CD4-positive, alpha-beta memory T cell (primary cell): ENCODE data around the gene CLIP2. TPM values are rescaled to one million over a fixed set of nuclear protein-coding genes. Genes with fewer than 3 reads are reported as not detected.
"Not testable (repeated sequence)": the region's sequence is repeated elsewhere in the genome, so short reads cannot be mapped to it uniquely, and the experiment has no call there.

Source experiments
- CTCF ChIA-PET: fragments of 350-600 bp; sonication (Branson Sonifier 250); formaldehyde crosslinking; loops from one replicate; lab custom pipeline; 2021; ENCODE audit warnings: inconsistent platforms; ENCODE audit not compliant: partially characterized antibody; lab: Charles Lee
- POLR2A ChIA-PET: fragments of 350-600 bp; sonication (Branson Sonifier 250); formaldehyde crosslinking; loops from one replicate; lab custom pipeline; 2021; ENCODE audit not compliant: partially characterized antibody; lab: Charles Lee
- DNase-seq, 5 donors: peaks; one replicate each; pipeline versions ENCODE4 v3.0.0 to v3.0.0-alpha.2; 2020 to 2022; ENCODE audit warnings: mixed read lengths in 1 of 5
- H3K27ac ChIP-seq: one replicate; pipeline ENCODE4 v1.7.0; 2013; ENCODE audit warnings: low read depth, low read length
- H3K27me3 ChIP-seq: 2 replicates; pipeline ENCODE4 v1.7.0; 2013; ENCODE audit warnings: mild to moderate bottlenecking, low read length, moderate library complexity; ENCODE audit not compliant: insufficient read depth
- H3K36me3 ChIP-seq: 2 replicates; pipeline ENCODE4 v1.7.0; 2013; ENCODE audit warnings: mild to moderate bottlenecking, low read length, moderate library complexity; ENCODE audit not compliant: insufficient read depth
- H3K4me1 ChIP-seq: 2 replicates; pipeline ENCODE4 v1.7.0; 2013; ENCODE audit warnings: mild to moderate bottlenecking, low read length, moderate library complexity; ENCODE audit not compliant: insufficient read depth
- H3K4me3 ChIP-seq, 2 donors: one replicate each; pipeline ENCODE4 v1.7.0; 2013; ENCODE audit warnings: low read length in 2 of 2, mild to moderate bottlenecking in 1 of 2
- H3K9me3 ChIP-seq, 2 donors: one replicate each; pipeline ENCODE4 v1.7.0; 2013; ENCODE audit warnings: low read length in 2 of 2, control low read depth in 1 of 2; ENCODE audit not compliant: control insufficient read depth in 1 of 2
- H3K27ac Mint-ChIP-seq, 7 donors: one replicate each; pipeline ENCODE4 v1.8.0; 2020 to 2021; ENCODE audit warnings: mixed read lengths in 7 of 7, mild to moderate bottlenecking in 6 of 7, inconsistent platforms in 3 of 7, moderate library complexity in 3 of 7
- H3K27me3 Mint-ChIP-seq, 2 donors: one replicate each; pipeline ENCODE4 v1.8.0; 2020 to 2021; ENCODE audit warnings: mixed read lengths in 2 of 2
- H3K36me3 Mint-ChIP-seq, 2 donors: one replicate each; pipeline ENCODE4 v1.8.0; 2020 to 2021; ENCODE audit warnings: mixed read lengths in 2 of 2, inconsistent platforms in 1 of 2, mild to moderate bottlenecking in 1 of 2
- H3K4me1 Mint-ChIP-seq, 4 donors: one replicate each; pipeline ENCODE4 v1.8.0; 2020 to 2021; ENCODE audit warnings: mixed read lengths in 4 of 4, mild to moderate bottlenecking in 1 of 4
- H3K4me3 Mint-ChIP-seq, 8 donors: one replicate each; pipeline ENCODE4 v1.8.0; 2020 to 2021; ENCODE audit warnings: mixed read lengths in 8 of 8, mild to moderate bottlenecking in 7 of 8, moderate library complexity in 6 of 8, inconsistent platforms in 3 of 8
- H3K9me3 Mint-ChIP-seq, 8 donors: one replicate each; pipeline ENCODE4 v1.8.0; 2020 to 2021; ENCODE audit warnings: mixed read lengths in 8 of 8, mild to moderate bottlenecking in 5 of 8, inconsistent platforms in 3 of 8, moderate library complexity in 1 of 8
- intact Hi-C: fragments of 100-400 bp; cut with micrococcal nuclease; formaldehyde crosslinking; loops from one replicate; pipeline ENCODE4 v1.15.1; 2023
- polyA plus RNA-seq, 2 donors: library from polyadenylated mRNA; unstranded; fragments of 300-500 nt; fragmentation: Illumina TruSeq; gene quantifications; one replicate each; pipeline ENCODE4 v1.2.3, GENCODE V29; 2021
- total RNA-seq, 2 experiments: library from RNA; stranded (reverse); gene quantifications; one replicate each; pipeline ENCODE4 v1.2.3, GENCODE V29; 2021

CLIP2 gene
- total and polyA plus RNA-seq, 4 experiments from 2014 or later, result 0.15 to 5.7 (median 1.7) TPM

- Mint-ChIP-seq H3K27me3 (no peaks in the 10 kb centered on the region), H3K4me3 (no peak overlapping the region), H3K36me3 (peaks cover 0 to 2% of the 10 kb centered on the region in 2 donors), H3K27ac (no peak overlapping the region), H3K4me1 (peaks cover 0 to 2% (median 0%) of the 10 kb centered on the region in 4 donors), H3K9me3 (no peaks in the 10 kb centered on the region)
- CTCF ChIA-PET, result interaction anchor here (0.6 to 6.8 kb wide), 44 partner anchors 9 to 545 kb away, joined by 3 to 174 read pairs (median 4); partner anchors contain the start of genes CLIP2 and LAT2
- intact Hi-C loops, result no loop called here
- no peak overlapping the region for H3K4me3 ChIP-seq
- no peak overlapping the region for H3K27ac ChIP-seq
- H3K36me3 ChIP-seq, result no peaks in the 10 kb centered on the region
- H3K4me1 ChIP-seq, result no peaks in the 10 kb centered on the region
- H3K9me3 ChIP-seq, result no peaks in the 10 kb centered on the region
- no peaks in the 10 kb centered on the region for H3K27me3 ChIP-seq
- POLR2A ChIA-PET, result interaction anchor here (2.6 kb wide), 1 partner anchor 195 kb away, joined by 11 read pairs; no protein-coding TSS in a partner anchor
- no peak for DNase-seq
Observed at GRCh38 chr7:74400420-74401136, 111.4 kb downstream of the CLIP2 start.

- ChIA-PET CTCF (interaction anchor here (0.6 to 6.8 kb wide), 46 partner anchors 8 to 1271 kb away, joined by 3 to 174 read pairs (median 4); partner anchors contain the start of gene LAT2), POLR2A (interaction anchor here (0.6 to 2.6 kb wide), 2 partner anchors 195 to 203 kb away, joined by 6 to 11 read pairs; no protein-coding TSS in a partner anchor)
- Mint-ChIP-seq H3K9me3 (no peaks in the 10 kb centered on the region), H3K27ac (no peak overlapping the region), H3K4me3 (no peak overlapping the region), H3K4me1 (peaks cover 0 to 2% (median 0%) of the 10 kb centered on the region in 4 donors), H3K36me3 (no peaks in the 10 kb centered on the region), H3K27me3 (no peaks in the 10 kb centered on the region)
- intact Hi-C loops, result no loop called here
- H3K4me3 ChIP-seq, result no peak overlapping the region
- peak; percentile 57 to 71 (median 61) for DNase-seq
- H3K27ac ChIP-seq, result no peak overlapping the region
- H3K9me3 ChIP-seq, result no peaks in the 10 kb centered on the region
- no peaks in the 10 kb centered on the region for H3K4me1 ChIP-seq
- H3K27me3 ChIP-seq, result no peaks in the 10 kb centered on the region
- no peaks in the 10 kb centered on the region for H3K36me3 ChIP-seq
Observed at GRCh38 chr7:74401137-74401859, 112.1 kb downstream of the CLIP2 start.

- H3K4me3 Mint-ChIP-seq, H3K36me3 Mint-ChIP-seq, H3K4me1 Mint-ChIP-seq, H3K9me3 Mint-ChIP-seq, H3K4me1 ChIP-seq, H3K27ac ChIP-seq, DNase-seq, intact Hi-C loops, H3K27me3 ChIP-seq, H3K36me3 ChIP-seq, H3K27ac Mint-ChIP-seq, H3K27me3 Mint-ChIP-seq, H3K4me3 ChIP-seq, H3K9me3 ChIP-seq: not testable (repeated sequence)
- ChIA-PET CTCF (interaction anchor here (0.9 to 6.8 kb wide), 8 partner anchors 10 to 335 kb away, joined by 3 to 174 read pairs (median 14); partner anchors contain the start of gene LAT2), POLR2A (interaction anchor here (2.6 kb wide), 1 partner anchor 197 kb away, joined by 11 read pairs; no protein-coding TSS in a partner anchor)
Observed at GRCh38 chr7:74402668-74403067, 113.5 kb downstream of the CLIP2 start.

GRCh38 chr7:74403521-74404387 lies 114.5 kb downstream of the CLIP2 start:
- DNase-seq, result no peak
- no peaks in the 10 kb centered on the region for H3K9me3 Mint-ChIP-seq
- H3K27ac Mint-ChIP-seq, result no peak overlapping the region
- H3K4me1 ChIP-seq, result no peaks in the 10 kb centered on the region
- intact Hi-C loops, result no loop called here
- peaks cover 0 to 2% (median 0%) of the 10 kb centered on the region in 4 donors for H3K4me1 Mint-ChIP-seq
- no peaks in the 10 kb centered on the region for H3K36me3 ChIP-seq
- no peak overlapping the region for H3K4me3 Mint-ChIP-seq
- no peak overlapping the region for H3K4me3 ChIP-seq
- H3K36me3 Mint-ChIP-seq, result no peaks in the 10 kb centered on the region
- H3K27me3 ChIP-seq, result no peaks in the 10 kb centered on the region
- ChIA-PET POLR2A (no interaction called here), CTCF (interaction anchor here (1.5 to 6.8 kb wide), 4 partner anchors 13 to 336 kb away, joined by 3 to 174 read pairs (median 46); no protein-coding TSS in a partner anchor)
- H3K27ac ChIP-seq, result no peak overlapping the region
- no peaks in the 10 kb centered on the region for H3K27me3 Mint-ChIP-seq
- H3K9me3 ChIP-seq, result no peaks in the 10 kb centered on the region

- intact Hi-C loops, result no loop called here
- Histone ChIP-seq H3K27ac (no peak overlapping the region), H3K36me3 (no peaks in the 10 kb centered on the region), H3K27me3 (no peaks in the 10 kb centered on the region), H3K4me1 (no peaks in the 10 kb centered on the region), H3K9me3 (no peaks in the 10 kb centered on the region), H3K4me3 (no peak overlapping the region)
- H3K4me1 Mint-ChIP-seq, result peaks cover 0 to 2% (median 0%) of the 10 kb centered on the region in 4 donors
- no peak overlapping the region for H3K27ac Mint-ChIP-seq
- H3K27me3 Mint-ChIP-seq, result no peaks in the 10 kb centered on the region
- ChIA-PET POLR2A (no interaction called here), CTCF (interaction anchor here (1.5 to 6.8 kb wide), 3 partner anchors 14 to 337 kb away, joined by 3 to 174 read pairs (median 84); no protein-coding TSS in a partner anchor)
- DNase-seq, result no peak
- no peaks in the 10 kb centered on the region for H3K36me3 Mint-ChIP-seq
- H3K4me3 Mint-ChIP-seq, result no peak overlapping the region
- no peaks in the 10 kb centered on the region for H3K9me3 Mint-ChIP-seq
Observed at GRCh38 chr7:74404388-74404700, 115.1 kb downstream of the CLIP2 start.

- H3K4me1 ChIP-seq, result no peaks in the 10 kb centered on the region
- DNase-seq, result no peak
- CTCF ChIA-PET, result interaction anchor here (1.5 to 6.8 kb wide), 3 partner anchors 13 to 337 kb away, joined by 3 to 174 read pairs (median 84); no protein-coding TSS in a partner anchor
- no peaks in the 10 kb centered on the region for H3K27me3 Mint-ChIP-seq
- no peaks in the 10 kb centered on the region for H3K9me3 ChIP-seq
- no peaks in the 10 kb centered on the region for H3K36me3 Mint-ChIP-seq
- H3K27ac ChIP-seq, result no peak overlapping the region
- H3K36me3 ChIP-seq, result no peaks in the 10 kb centered on the region
- H3K9me3 Mint-ChIP-seq, result no peaks in the 10 kb centered on the region
- no peaks in the 10 kb centered on the region for H3K27me3 ChIP-seq
- H3K27ac Mint-ChIP-seq, result no peak overlapping the region
- intact Hi-C loops, result no loop called here
- no peak overlapping the region for H3K4me3 Mint-ChIP-seq
- H3K4me1 Mint-ChIP-seq, result peaks cover 0 to 2% (median 0%) of the 10 kb centered on the region in 4 donors
- POLR2A ChIA-PET, result no interaction called here
- no peak overlapping the region for H3K4me3 ChIP-seq
Observed at GRCh38 chr7:74404741-74405140, 115.5 kb downstream of the CLIP2 start.
